Stomach (tissue), 9 donors: Measurements from ENCODE around the gene RUNX1. TPM values are rescaled to one million over a fixed set of nuclear protein-coding genes. Genes with fewer than 3 reads are reported as not detected.
"Not testable (repeated sequence)": the region's sequence is repeated elsewhere in the genome, so short reads cannot be mapped to it uniquely, and the experiment has no call there.

ENCODE experiments used
- DNase-seq, 2 donors: peaks; one replicate each; pipeline versions ENCODE4 v3.0.0 to v3.0.0-alpha.2; 2013 to 2019
- H3K27ac ChIP-seq, 5 donors: fragments of 200-600 bp in 4 of 5; sonication (generic) in 4 of 5; one replicate each; pipeline ENCODE4 v1.5.1; 2013 to 2019; ENCODE audit warnings: mild to moderate bottlenecking in 1 of 5, moderate library complexity in 1 of 5
- H3K27me3 ChIP-seq, 3 donors: fragments of 200-600 bp; sonication (generic); one replicate each; pipeline ENCODE4 v1.5.1; 2017 to 2019; ENCODE audit warnings: mixed run types in 1 of 3
- H3K36me3 ChIP-seq, 4 donors: fragments of 200-600 bp; sonication (generic); 1 replicate in 3 of 4; 2 replicates in 1 of 4; pipeline ENCODE4 v1.5.1; 2016 to 2019
- H3K4me1 ChIP-seq, 4 donors: fragments of 200-600 bp; sonication (generic); one replicate each; pipeline ENCODE4 v1.5.1; 2016 to 2019
- H3K4me3 ChIP-seq, 4 donors: fragments of 200-600 bp; sonication (generic) in 3 of 4; one replicate each; pipeline ENCODE4 v1.5.1; 2016 to 2019; ENCODE audit warnings: mild to moderate bottlenecking in 1 of 4
- H3K9me3 ChIP-seq, 4 donors: fragments of 200-600 bp; sonication (generic); one replicate each; pipeline ENCODE4 v1.5.1; 2016 to 2019
- EP300 ChIP-seq: sonication (generic); formaldehyde crosslinking; IDR thresholded peaks from one replicate; pipeline ENCODE4 v1.6.1; 2017; ENCODE audit warnings: antibody characterized with exemption
- POLR2A ChIP-seq, 4 donors: fragments of 450-650 bp; IDR thresholded peaks; one replicate each; pipeline ENCODE4 v1.6.1; 2016; ENCODE audit warnings: antibody characterized with exemption in 4 of 4, control low read depth in 2 of 4, mild to moderate bottlenecking in 1 of 4, moderate library complexity in 1 of 4
- POLR2AphosphoS5 ChIP-seq, 3 donors: sonication (generic); formaldehyde crosslinking; IDR thresholded peaks; one replicate each; pipeline ENCODE4 v1.6.1; 2016; ENCODE audit warnings: antibody characterized with exemption in 3 of 3
- WGBS, 5 donors: extraction: QIAGEN DNeasy Blood & Tissue Kit in 3 of 5; methylation state at CpG; one replicate each; pipeline versions ENCODE4 v1.1.5 to v1.1.7; 2013 to 2018; 5-methylcytosine and 5-hydroxymethylcytosine counted together
- intact Hi-C: fragments of 100-400 bp; cut with DNase I; formaldehyde crosslinking; loops from one replicate; pipeline ENCODE4 v1.15.1; 2023; ENCODE audit warnings: low total_unique reads
- polyA plus RNA-seq, 3 donors: library from polyadenylated mRNA; stranded (reverse); fragments of 200-250 nt; gene quantifications; one replicate each; pipeline ENCODE4 v1.2.3, GENCODE V29; 2013
- total RNA-seq, 5 donors: library from RNA; depleted of rRNA; stranded (reverse); fragments of >200 nt; gene quantifications; one replicate each; pipeline versions ENCODE4 v1.1.0 to v1.2.3, GENCODE V29; 2014 to 2016
- TF ChIP-seq, protein P1 (sequence below), 7 experiments: fragments of 450-650 bp in 4 of 7; fragments of 200-600 bp in 3 of 7; sonication (generic) in 3 of 7; IDR thresholded peaks; one replicate each; pipeline ENCODE4 v1.5.1; 2016 to 2019; ENCODE audit warnings: antibody characterized with exemption in 7 of 7, control low read depth in 2 of 7, mild to moderate bottlenecking in 1 of 7
- donor health status: healthy with polysubstance abuse.
- donor health status: Bipolar disorder and iron deficiency.
- donor health status: healthy.

The RUNX1 gene
- total and polyA plus RNA-seq, 8 donors, result 8.0 to 213 (median 40.0) TPM

DNA sequence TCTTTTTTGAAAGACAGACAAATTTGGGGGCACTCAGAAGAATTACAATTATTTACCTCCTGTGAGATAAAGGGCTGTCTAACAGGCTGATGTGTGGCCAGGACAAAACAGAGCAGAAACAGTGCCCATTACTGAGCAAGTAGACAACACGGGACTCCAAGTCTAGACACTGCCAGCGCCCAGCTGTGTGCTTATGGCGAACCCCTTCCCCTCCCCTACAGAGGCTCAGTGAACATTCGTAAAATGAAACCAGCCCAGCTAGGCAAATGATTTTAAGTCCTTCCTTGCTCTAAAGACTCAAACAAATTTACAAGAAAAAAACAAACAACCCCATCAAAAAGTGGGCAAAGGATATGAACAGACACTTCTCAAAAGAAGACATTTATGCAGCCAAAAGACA, 91.1 kb downstream of the RUNX1 start:
- H3K9me3 ChIP-seq, result no peaks in the 10 kb centered on the region
- no peaks in the 10 kb centered on the region for H3K4me1 ChIP-seq
- no peak for DNase-seq
- 81 to 94% (median 85%) methylated on average over 4 of the region's 4 CpGs for WGBS, 5 donors
- no peaks in the 10 kb centered on the region for H3K27me3 ChIP-seq
- no peaks in the 10 kb centered on the region for H3K36me3 ChIP-seq
- H3K27ac ChIP-seq, result no peak overlapping the region
- no peak overlapping the region for H3K4me3 ChIP-seq
- no peak for TF ChIP-seq POLR2AphosphoS5 (IDR thresholded peaks at IDR 0.05)
- TF ChIP-seq EP300, result no peak
- TF ChIP-seq, protein P1, sequence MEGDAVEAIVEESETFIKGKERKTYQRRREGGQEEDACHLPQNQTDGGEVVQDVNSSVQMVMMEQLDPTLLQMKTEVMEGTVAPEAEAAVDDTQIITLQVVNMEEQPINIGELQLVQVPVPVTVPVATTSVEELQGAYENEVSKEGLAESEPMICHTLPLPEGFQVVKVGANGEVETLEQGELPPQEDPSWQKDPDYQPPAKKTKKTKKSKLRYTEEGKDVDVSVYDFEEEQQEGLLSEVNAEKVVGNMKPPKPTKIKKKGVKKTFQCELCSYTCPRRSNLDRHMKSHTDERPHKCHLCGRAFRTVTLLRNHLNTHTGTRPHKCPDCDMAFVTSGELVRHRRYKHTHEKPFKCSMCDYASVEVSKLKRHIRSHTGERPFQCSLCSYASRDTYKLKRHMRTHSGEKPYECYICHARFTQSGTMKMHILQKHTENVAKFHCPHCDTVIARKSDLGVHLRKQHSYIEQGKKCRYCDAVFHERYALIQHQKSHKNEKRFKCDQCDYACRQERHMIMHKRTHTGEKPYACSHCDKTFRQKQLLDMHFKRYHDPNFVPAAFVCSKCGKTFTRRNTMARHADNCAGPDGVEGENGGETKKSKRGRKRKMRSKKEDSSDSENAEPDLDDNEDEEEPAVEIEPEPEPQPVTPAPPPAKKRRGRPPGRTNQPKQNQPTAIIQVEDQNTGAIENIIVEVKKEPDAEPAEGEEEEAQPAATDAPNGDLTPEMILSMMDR (IDR thresholded peaks at IDR 0.05), result no peak
- no peak for TF ChIP-seq POLR2A (IDR thresholded peaks at IDR 0.05)
- intact Hi-C loops, result no loop called here

DNA sequence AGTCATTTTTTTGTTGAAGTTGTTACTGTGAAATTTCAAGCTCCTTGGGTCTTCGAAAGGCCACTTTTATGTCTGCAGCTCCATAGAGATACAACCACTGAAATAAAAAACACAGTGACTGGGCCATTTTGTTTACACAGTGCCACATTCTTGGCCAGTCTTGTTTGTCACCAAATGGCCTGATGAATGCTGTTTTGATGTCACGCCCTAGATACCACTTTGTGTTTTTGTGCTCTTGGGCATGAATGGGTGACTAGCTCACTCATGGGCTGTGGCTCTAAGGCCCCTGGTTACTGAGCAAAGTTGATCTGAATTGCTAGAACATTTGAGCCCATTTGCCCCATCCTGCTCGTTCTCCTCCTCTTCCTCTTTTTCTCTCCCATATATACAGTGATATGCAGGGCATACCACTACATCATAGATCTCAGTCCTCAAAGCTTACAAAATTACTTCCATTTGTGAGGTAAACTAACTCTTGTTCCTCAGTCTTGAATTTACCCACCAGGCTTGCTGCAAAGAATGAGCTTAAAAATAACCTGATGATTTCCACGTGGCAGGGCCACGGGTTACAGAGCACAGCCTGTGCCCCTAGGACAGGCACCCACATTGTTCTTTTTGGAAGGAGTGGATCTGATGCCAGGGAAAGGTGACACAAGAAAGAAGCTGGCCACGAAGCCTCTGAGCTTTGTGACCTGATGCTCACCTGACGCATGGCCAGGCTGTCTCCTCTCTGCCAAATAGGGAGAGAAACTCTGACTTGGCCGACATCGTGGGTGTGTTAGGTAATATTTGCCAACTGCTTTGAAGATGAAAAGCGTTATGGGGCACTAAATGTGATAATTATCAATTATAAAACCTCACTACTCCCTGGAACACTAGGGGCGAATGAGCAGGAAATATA, 92.4 kb downstream of the RUNX1 start:
- H3K9me3 ChIP-seq, result no peaks in the 10 kb centered on the region
- H3K27me3 ChIP-seq, result no peaks in the 10 kb centered on the region
- intact Hi-C loops, result no loop called here
- 77 to 91% (median 81%) methylated on average over 11 of the region's 11 CpGs for WGBS, 5 donors
- TF ChIP-seq EP300 (no peak), POLR2A (IDR thresholded peaks at IDR 0.05) (no peak), POLR2AphosphoS5 (IDR thresholded peaks at IDR 0.05) (no peak)
- TF ChIP-seq, protein P1 (IDR thresholded peaks at IDR 0.05), result no peak
- H3K4me1 ChIP-seq, result no peaks in the 10 kb centered on the region
- no peak overlapping the region for H3K4me3 ChIP-seq
- no peaks in the 10 kb centered on the region for H3K36me3 ChIP-seq
- DNase-seq, result no peak
- H3K27ac ChIP-seq, result no peak overlapping the region

GRCh38 chr21:34953950-34954349, 95.2 kb downstream of the RUNX1 start:
- intact Hi-C loops, result no loop called here
- Histone ChIP-seq H3K4me1 (no peaks in the 10 kb centered on the region), H3K36me3 (no peaks in the 10 kb centered on the region), H3K27ac (no peak overlapping the region), H3K9me3 (no peaks in the 10 kb centered on the region), H3K4me3 (no peak overlapping the region), H3K27me3 (no peaks in the 10 kb centered on the region)
- DNase-seq, result no peak
- TF ChIP-seq EP300 (no peak), POLR2AphosphoS5 (IDR thresholded peaks at IDR 0.05) (no peak), POLR2A (IDR thresholded peaks at IDR 0.05) (no peak)
- TF ChIP-seq, protein P1 (IDR thresholded peaks at IDR 0.05), result no peak

- Histone ChIP-seq H3K9me3 (no peaks in the 10 kb centered on the region), H3K27me3 (no peaks in the 10 kb centered on the region), H3K4me3 (no peak overlapping the region), H3K27ac (no peak overlapping the region), H3K4me1 (no peaks in the 10 kb centered on the region), H3K36me3 (no peaks in the 10 kb centered on the region)
- intact Hi-C loops, result no loop called here
- TF ChIP-seq POLR2AphosphoS5 (IDR thresholded peaks at IDR 0.05), result no peak
- no peak for TF ChIP-seq POLR2A (IDR thresholded peaks at IDR 0.05)
- TF ChIP-seq, protein P1 (IDR thresholded peaks at IDR 0.05), result no peak
- TF ChIP-seq EP300, result no peak
- 58 to 86% (median 67%) methylated on average over 1 of the region's 1 CpG for WGBS, 5 donors
- no peak for DNase-seq
These were observed 96.4 kb downstream of the RUNX1 start for GRCh38 chr21:34952701-34953100.

DNA sequence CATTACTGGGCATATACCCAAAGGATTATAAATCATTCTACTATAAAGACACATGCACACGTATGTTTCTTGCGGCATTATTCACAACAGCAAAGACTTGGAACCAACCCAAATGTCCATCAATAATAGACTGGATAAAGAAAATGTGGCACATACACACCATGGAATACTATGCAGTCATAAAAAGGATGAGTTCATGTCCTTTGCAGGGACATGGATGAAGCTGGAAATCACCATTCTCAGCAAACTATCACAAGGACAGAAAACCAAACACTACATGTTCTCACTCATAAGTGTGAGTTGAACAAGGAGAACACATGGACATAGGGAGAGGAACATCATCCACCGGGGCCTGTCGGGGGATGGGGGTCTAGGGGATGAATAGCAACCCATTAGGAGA, 97.2 kb downstream of the RUNX1 start:
- 87 to 100% (median 97%) methylated on average over 4 of the region's 4 CpGs for WGBS, 5 donors
- intact Hi-C loops, H3K4me1 ChIP-seq, H3K27ac ChIP-seq, H3K4me3 ChIP-seq, H3K9me3 ChIP-seq, H3K27me3 ChIP-seq, H3K36me3 ChIP-seq, DNase-seq: not testable (repeated sequence)
